GM19372 (cell line): Measurements from ENCODE around the gene EMC8.
"Not testable (repeated sequence)": the region's sequence is repeated elsewhere in the genome, so short reads cannot be mapped to it uniquely, and the experiment has no call there.

Source experiments
- ATAC-seq: cut with Tn5 transposase; IDR thresholded peaks from one replicate; pipeline ENCODE4 v1.9.1; 2021; ENCODE audit warnings: mild to moderate bottlenecking, low read depth, moderate library complexity; ENCODE audit not compliant: unreplicated experiment

The EMC8 gene

GRCh38 chr16:85799497-85800320 is at the start of gene EMC8, which contains the start of gene COX4I1:
Gene EMC8 (minus strand): TSS chr16:85799544. CDS start chr16:85799295, 249 bp downstream.
Gene COX4I1 (plus strand): TSS chr16:85799695. CDS start chr16:85801206, 1,511 bp downstream.
- ATAC-seq: peak; percentile 90

- no peak for ATAC-seq
These were observed 49.6 kb upstream of the EMC8 start for GRCh38 chr16:85848986-85849385.

GRCh38 chr16:85847681-85848601 is 48.6 kb upstream of the EMC8 start:
- no peak for ATAC-seq

- ATAC-seq: no peak
These were observed 47.7 kb upstream of the EMC8 start for GRCh38 chr16:85847036-85847435.

GRCh38 chr16:85846461-85846860 is 47.1 kb upstream of the EMC8 start:
- no peak for ATAC-seq

- ATAC-seq: no peak
These were observed 45.9 kb upstream of the EMC8 start for GRCh38 chr16:85845266-85845665.

GRCh38 chr16:85844786-85845185 is 45.4 kb upstream of the EMC8 start:
- no peak for ATAC-seq

GRCh38 chr16:85844169-85844481 is 44.8 kb upstream of the EMC8 start:
- no peak for ATAC-seq

GRCh38 chr16:85843471-85844168 is 44.3 kb upstream of the EMC8 start:
- ATAC-seq: no peak

GRCh38 chr16:85842848-85843247 is 43.5 kb upstream of the EMC8 start:
- no peak for ATAC-seq

GRCh38 chr16:85842435-85842834 is 43.1 kb upstream of the EMC8 start:
- no peak for ATAC-seq

GRCh38 chr16:85840801-85841200 is 41.5 kb upstream of the EMC8 start:
- ATAC-seq: no peak

GRCh38 chr16:85840395-85840794 is 41.1 kb upstream of the EMC8 start:
- no peak for ATAC-seq

- no peak for ATAC-seq
These were observed 40.4 kb upstream of the EMC8 start for GRCh38 chr16:85839681-85840240.

- ATAC-seq: no peak
These were observed 39.7 kb upstream of the EMC8 start for GRCh38 chr16:85838876-85839585.

- no peak for ATAC-seq
These were observed 39.0 kb upstream of the EMC8 start for GRCh38 chr16:85838381-85838780.

GRCh38 chr16:85837654-85838053 is 38.3 kb upstream of the EMC8 start:
- ATAC-seq: not testable (repeated sequence)

- no peak for ATAC-seq
These were observed 37.6 kb upstream of the EMC8 start for GRCh38 chr16:85836706-85837582.
